OCI-LY1 (cell line): ENCODE results near the gene HOXA7.

Experiments used
- H2AFZ ChIP-seq: fragments of 200-600 bp; sonication (generic), shearing (Covaris generic); 2 replicates; pipeline ENCODE4 v1.6.0; 2014; ENCODE audit warnings: antibody characterized with exemption, mild to moderate bottlenecking, low read length
- H3F3A ChIP-seq: fragments of 200-600 bp; sonication (generic), shearing (Covaris generic); 2 replicates; pipeline ENCODE4 v1.6.0; 2014; ENCODE audit warnings: mild to moderate bottlenecking, antibody characterized with exemption, low read length, moderate library complexity; ENCODE audit not compliant: insufficient read depth
- H3K27ac ChIP-seq: fragments of 200-600 bp; sonication (generic); 2 replicates; pipeline ENCODE4 v1.5.1; 2014; ENCODE audit warnings: low read length, mixed run types, mild to moderate bottlenecking, low read depth; ENCODE audit not compliant: poor library complexity, severe bottlenecking
- H3K27me3 ChIP-seq: fragments of 200-600 bp; sonication (generic); 2 replicates; pipeline ENCODE4 v1.6.0; 2014; ENCODE audit warnings: antibody characterized with exemption, mild to moderate bottlenecking, low read length, moderate library complexity; ENCODE audit not compliant: insufficient read depth
- H3K36me3 ChIP-seq: fragments of 200-600 bp; sonication (generic); 2 replicates; pipeline ENCODE4 v1.6.1; 2014; ENCODE audit warnings: mild to moderate bottlenecking, antibody characterized with exemption, low read length, moderate library complexity, mixed read lengths; ENCODE audit not compliant: insufficient read depth
- H3K4me1 ChIP-seq: fragments of 200-600 bp; sonication (generic); 2 replicates; pipeline ENCODE4 v1.5.1; 2014; ENCODE audit warnings: mild to moderate bottlenecking, low read length, moderate library complexity; ENCODE audit not compliant: insufficient read depth, severe bottlenecking
- H3K4me2 ChIP-seq: fragments of 200-600 bp; sonication (generic), shearing (Covaris generic); 2 replicates; pipeline ENCODE4 v1.6.1; 2014; ENCODE audit warnings: low read length
- H3K4me3 ChIP-seq: fragments of 200-600 bp; sonication (generic); 2 replicates; pipeline ENCODE4 v1.5.1; 2014; ENCODE audit warnings: low read length, low read depth, mild to moderate bottlenecking, mixed read lengths; ENCODE audit not compliant: poor library complexity, severe bottlenecking
- H3K79me2 ChIP-seq: fragments of 200-600 bp; shearing (Covaris generic); 2 replicates; pipeline ENCODE4 v1.6.1; 2016; ENCODE audit warnings: mixed run types, low read length, mixed read lengths; ENCODE audit not compliant: insufficient read depth
- H3K9ac ChIP-seq: fragments of 200-600 bp; sonication (generic), shearing (Covaris generic); 2 replicates; pipeline ENCODE4 v1.6.1; 2014; ENCODE audit warnings: mild to moderate bottlenecking, low read length, mixed read lengths
- H3K9me2 ChIP-seq: fragments of 200-600 bp; sonication (generic), shearing (Covaris generic); 2 replicates; pipeline ENCODE4 v1.6.1; 2014; ENCODE audit warnings: low read depth, mild to moderate bottlenecking, low read length, mixed read lengths
- H3K9me3 ChIP-seq: fragments of 200-600 bp; shearing (Covaris generic); 2 replicates; pipeline ENCODE4 v1.6.1; 2014; ENCODE audit warnings: low read length, mixed read lengths
- H4K20me1 ChIP-seq: fragments of 200-600 bp; sonication (generic), shearing (Covaris generic); 2 replicates; pipeline ENCODE4 v1.6.0; 2016; ENCODE audit warnings: mild to moderate bottlenecking, low read length; ENCODE audit not compliant: insufficient read depth
- EZH2 ChIP-seq: fragments of 200-600 bp; sonication (generic), shearing (Covaris generic); IDR thresholded peaks from 2 replicates; pipeline ENCODE4 v1.8.0; 2017; ENCODE audit warnings: borderline replicate concordance, mixed run types, mild to moderate bottlenecking, antibody characterized with exemption, low read length, moderate library complexity, mixed read lengths
- TF ChIP-seq, protein P1 (sequence below): fragments of 200-600 bp; sonication (generic), shearing (Covaris generic); IDR thresholded peaks from 2 replicates; pipeline ENCODE4 v1.5.1; 2017; ENCODE audit warnings: mild to moderate bottlenecking, antibody characterized with exemption, low read length, moderate library complexity, mixed read lengths

HOXA7 gene

DNA sequence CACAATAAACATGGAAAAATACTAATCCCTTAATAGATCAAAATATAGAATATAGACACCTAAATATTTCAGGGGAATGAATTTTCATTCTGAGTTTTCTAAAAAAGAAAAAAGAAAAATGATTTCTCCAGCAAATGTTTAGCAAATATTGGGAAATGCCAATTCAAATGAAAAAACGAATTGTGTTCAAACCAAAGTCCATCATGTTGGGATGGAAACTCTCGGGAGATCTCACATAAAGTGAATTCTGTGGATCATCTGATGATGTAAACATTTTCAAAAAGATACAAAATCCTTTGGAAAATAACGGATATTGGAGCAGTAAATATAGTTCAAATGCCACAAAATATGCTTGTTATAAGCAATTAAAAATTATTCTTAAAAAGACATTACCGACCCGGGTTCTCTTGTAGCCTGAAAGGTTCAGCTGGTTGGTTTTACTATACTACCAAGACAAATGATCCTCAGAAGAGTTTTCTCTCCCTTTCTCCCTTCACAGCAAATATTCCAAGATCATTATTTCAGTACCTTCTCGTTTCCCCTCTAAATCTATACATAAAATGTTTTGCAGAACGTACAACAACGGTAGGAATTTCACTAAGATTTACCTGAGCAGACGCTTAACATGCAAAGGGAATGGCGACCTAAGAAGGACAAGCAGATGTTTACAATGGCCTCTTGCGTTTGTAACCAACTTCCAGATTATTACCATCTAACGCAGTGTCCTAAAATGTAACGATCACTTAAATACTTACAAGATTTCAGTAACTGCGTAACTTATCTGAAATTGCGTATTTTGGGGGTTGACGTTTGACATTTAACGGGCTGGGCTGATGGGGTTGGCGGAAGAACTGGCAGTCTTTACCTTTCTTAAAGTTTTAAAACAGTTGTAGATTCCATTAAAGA, 40.9 kb upstream of the HOXA7 start:
- H3K27me3 ChIP-seq: no peaks in the 10 kb centered on the region; the same call in 1 of the 2 replicates
- H3K27ac ChIP-seq: no peak overlapping the region
- H3K9me3 ChIP-seq: no peaks in the 10 kb centered on the region
- no peak overlapping the region for H3K4me2 ChIP-seq
- H3K9ac ChIP-seq: no peak overlapping the region
- no peaks in the 10 kb centered on the region for H3K9me2 ChIP-seq
- no peaks in the 10 kb centered on the region for H3K36me3 ChIP-seq
- H3F3A ChIP-seq: no peaks in the 10 kb centered on the region
- H3K4me1 ChIP-seq: peaks cover 42% of the 10 kb centered on the region
- TF ChIP-seq, protein P1, sequence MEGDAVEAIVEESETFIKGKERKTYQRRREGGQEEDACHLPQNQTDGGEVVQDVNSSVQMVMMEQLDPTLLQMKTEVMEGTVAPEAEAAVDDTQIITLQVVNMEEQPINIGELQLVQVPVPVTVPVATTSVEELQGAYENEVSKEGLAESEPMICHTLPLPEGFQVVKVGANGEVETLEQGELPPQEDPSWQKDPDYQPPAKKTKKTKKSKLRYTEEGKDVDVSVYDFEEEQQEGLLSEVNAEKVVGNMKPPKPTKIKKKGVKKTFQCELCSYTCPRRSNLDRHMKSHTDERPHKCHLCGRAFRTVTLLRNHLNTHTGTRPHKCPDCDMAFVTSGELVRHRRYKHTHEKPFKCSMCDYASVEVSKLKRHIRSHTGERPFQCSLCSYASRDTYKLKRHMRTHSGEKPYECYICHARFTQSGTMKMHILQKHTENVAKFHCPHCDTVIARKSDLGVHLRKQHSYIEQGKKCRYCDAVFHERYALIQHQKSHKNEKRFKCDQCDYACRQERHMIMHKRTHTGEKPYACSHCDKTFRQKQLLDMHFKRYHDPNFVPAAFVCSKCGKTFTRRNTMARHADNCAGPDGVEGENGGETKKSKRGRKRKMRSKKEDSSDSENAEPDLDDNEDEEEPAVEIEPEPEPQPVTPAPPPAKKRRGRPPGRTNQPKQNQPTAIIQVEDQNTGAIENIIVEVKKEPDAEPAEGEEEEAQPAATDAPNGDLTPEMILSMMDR: no peak
- TF ChIP-seq EZH2: no peak
- no peaks in the 10 kb centered on the region for H4K20me1 ChIP-seq
- H3K79me2 ChIP-seq: no peaks in the 10 kb centered on the region
- H2AFZ ChIP-seq: no peak overlapping the region
- H3K4me3 ChIP-seq: no peak overlapping the region

DNA sequence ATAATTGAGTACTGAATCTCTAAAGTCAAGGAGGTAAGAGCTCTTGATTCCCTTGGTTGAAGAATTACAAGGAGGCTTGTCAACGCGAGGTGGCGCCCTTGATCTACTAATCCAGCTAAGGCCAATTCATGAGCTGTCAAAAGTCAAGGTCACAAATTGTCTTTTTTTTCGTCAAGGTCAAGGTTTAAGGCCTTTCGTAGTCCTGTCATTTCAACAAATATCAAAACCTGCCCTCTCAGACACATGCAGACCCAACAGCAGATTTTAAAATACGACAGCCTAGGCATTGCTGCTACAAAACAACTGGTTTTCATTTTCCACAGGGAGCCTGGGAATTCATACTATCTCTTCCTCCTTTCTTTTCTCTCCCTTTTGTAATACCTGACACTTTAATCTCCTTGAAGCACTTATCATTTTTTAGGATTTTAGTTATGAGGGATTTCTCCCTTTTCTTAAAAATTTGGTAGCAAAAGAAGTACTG, 39.9 kb upstream of the HOXA7 start:
- TF ChIP-seq, protein P1: peak; percentile 97
- no peak for TF ChIP-seq EZH2
- Histone ChIP-seq H3K36me3 (no peaks in the 10 kb centered on the region), H3K4me3 (no peak overlapping the region), H3K4me2 (no peak overlapping the region), H3K4me1 (peaks cover 32% of the 10 kb centered on the region), H3K79me2 (no peaks in the 10 kb centered on the region), H3K9ac (no peak overlapping the region), H3K9me2 (no peaks in the 10 kb centered on the region), H3K9me3 (no peaks in the 10 kb centered on the region), H3K27ac (no peak overlapping the region), H2AFZ (no peak overlapping the region), H4K20me1 (no peaks in the 10 kb centered on the region), H3K27me3 (no peaks in the 10 kb centered on the region; the same call in 1 of the 2 replicates), H3F3A (no peaks in the 10 kb centered on the region)

GRCh38 chr7:27194686-27195379, 38.4 kb upstream of the HOXA7 start:
- H4K20me1 ChIP-seq: no peaks in the 10 kb centered on the region
- no peak overlapping the region for H3K4me2 ChIP-seq
- H3K9me3 ChIP-seq: no peaks in the 10 kb centered on the region
- no peak overlapping the region for H3K9ac ChIP-seq
- H3K4me1 ChIP-seq: peaks cover 21% of the 10 kb centered on the region
- no peaks in the 10 kb centered on the region for H3F3A ChIP-seq
- H3K36me3 ChIP-seq: no peaks in the 10 kb centered on the region
- H3K9me2 ChIP-seq: no peaks in the 10 kb centered on the region
- no peaks in the 10 kb centered on the region for H3K79me2 ChIP-seq
- no peak overlapping the region for H3K4me3 ChIP-seq
- H3K27me3 ChIP-seq: no peaks in the 10 kb centered on the region; the same call in 1 of the 2 replicates
- no peak for TF ChIP-seq EZH2
- TF ChIP-seq, protein P1: no peak
- H2AFZ ChIP-seq: no peak overlapping the region
- H3K27ac ChIP-seq: no peak overlapping the region
